ENCODE data around the gene DCLRE1A. TPM values are rescaled to one million over a fixed set of nuclear protein-coding genes. Genes with fewer than 3 reads are reported as not detected.

Gene DCLRE1A
- total and polyA plus RNA-seq, 9 of the 15 experiments (the other 6 are each of a cell fraction or from before 2014, with no cell fraction given), result 8.5 to 25.5 (median 15.5) TPM

- TF ChIP-seq THAP12 (CRISPR knock-in tag; IDR thresholded peaks at IDR 0.05) (no peak), ZNF184 (CRISPR knock-in tag; IDR thresholded peaks at IDR 0.05) (no peak), PHF20 (IDR thresholded peaks at IDR 0.05; ENCODE audit: partially characterized antibody) (no peak), FOXP1 (CRISPR knock-in tag; IDR thresholded peaks at IDR 0.05) (no peak), BCL6 (CRISPR knock-in tag; IDR thresholded peaks at IDR 0.05) (no peak), GTF2B (IDR thresholded peaks at IDR 0.05; ENCODE audit: extremely low read depth, insufficient read length) (no peak), ELK1 (CRISPR knock-in tag; IDR thresholded peaks at IDR 0.05) (no peak), SIN3B (IDR thresholded peaks at IDR 0.05; ENCODE audit: low read depth) (0 out of 2 replicates have a peak, but pooled peaks have one; percentile 14), ZBTB8A (IDR thresholded peaks at IDR 0.05; ENCODE audit: partially characterized antibody) (no peak), RBM22 (IDR thresholded peaks at IDR 0.05; ENCODE audit: low read depth, low read length, poor library complexity, severe bottlenecking) (no peak), ZNF655 (CRISPR knock-in tag; IDR thresholded peaks at IDR 0.05) (no peak), ZNF280B (CRISPR knock-in tag; IDR thresholded peaks at IDR 0.05) (no peak), DMBX1 (CRISPR knock-in tag; IDR thresholded peaks at IDR 0.05; ENCODE audit: borderline replicate concordance) (no peak), MCM2 (IDR thresholded peaks at IDR 0.05; ENCODE audit: low read depth) (no peak), EP300 (IDR thresholded peaks at IDR 0.05; ENCODE audit: low read length) (peak; percentile 93), PREB (CRISPR knock-in tag; IDR thresholded peaks at IDR 0.05) (no peak), ZBTB49 (CRISPR knock-in tag; IDR thresholded peaks at IDR 0.05; ENCODE audit: borderline replicate concordance) (no peak)
Measured at GRCh38 chr10:113854013-113854760, at the start of gene DCLRE1A, which contains the start of gene NHLRC2 (continued).
